AML-193 (cell line): ENCODE measurements around the gene WNT9B.

Experiments used
- DNase-seq, 2 experiments: peaks; one replicate each; lab custom pipeline; 2025; lab: John Stamatoyannopoulos, UW

The WNT9B gene

DNA sequence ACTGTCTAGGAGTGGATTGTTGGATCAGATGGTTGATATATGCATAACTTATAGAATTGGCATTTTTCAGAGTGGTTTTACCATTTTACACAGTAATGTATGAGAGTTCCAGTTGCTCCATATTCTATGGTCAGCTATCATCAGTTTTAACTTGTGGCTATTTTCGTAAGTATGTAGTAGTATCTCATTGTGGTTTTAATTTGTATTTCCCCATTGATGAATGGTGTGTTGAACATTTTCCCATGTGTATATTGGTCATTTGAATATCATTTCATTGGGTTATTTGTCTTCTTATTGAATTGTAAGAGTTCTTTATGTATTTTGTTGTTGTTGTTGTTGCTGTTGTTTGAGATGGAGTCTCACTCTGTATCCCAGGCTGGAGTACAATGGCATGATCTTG lies 6.2 kb downstream of the WNT9B start:
- DNase-seq = no peak

GRCh38 chr17:46859996-46860395 lies 8.6 kb downstream of the WNT9B start:
- no peak for DNase-seq

- no peak for DNase-seq
Observed at GRCh38 chr17:46862949-46863348, 11.6 kb downstream of the WNT9B start.

DNA sequence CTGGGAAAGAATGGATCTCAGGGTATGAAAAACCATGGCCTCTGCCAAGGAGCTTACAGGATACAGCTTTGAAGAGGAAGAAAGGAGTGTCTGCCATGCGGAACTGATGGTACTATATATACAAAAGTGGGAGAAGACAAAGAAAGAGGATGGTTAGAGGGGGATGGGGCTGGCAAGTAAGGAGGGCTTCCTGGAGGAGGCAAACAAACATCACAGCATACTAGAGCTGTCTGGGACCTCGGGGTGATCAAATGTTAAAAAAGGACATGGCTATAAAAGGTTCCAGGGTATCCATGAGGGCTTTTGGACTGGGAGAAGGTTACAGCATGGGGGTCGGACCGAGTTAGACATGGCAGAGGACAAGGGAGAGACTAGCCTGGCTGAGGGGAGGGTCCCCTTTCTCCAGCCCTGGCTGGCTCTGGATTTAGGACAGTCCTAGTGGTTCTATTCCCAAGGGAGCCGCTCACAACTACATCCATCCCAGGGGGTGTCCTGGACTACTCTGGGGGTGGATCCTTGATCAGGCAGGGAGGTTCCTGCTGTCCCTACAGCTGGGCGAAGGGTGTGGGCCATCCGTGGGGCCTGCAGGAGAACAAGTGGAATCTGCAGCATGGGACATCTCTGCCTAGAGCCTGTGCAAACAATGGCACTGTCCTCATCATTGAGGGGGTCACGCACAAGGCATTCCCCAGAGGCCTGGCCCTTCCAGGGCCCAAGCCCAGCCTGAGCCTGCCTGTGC lies 12.2 kb downstream of the WNT9B start:
- no peak for DNase-seq

DNA sequence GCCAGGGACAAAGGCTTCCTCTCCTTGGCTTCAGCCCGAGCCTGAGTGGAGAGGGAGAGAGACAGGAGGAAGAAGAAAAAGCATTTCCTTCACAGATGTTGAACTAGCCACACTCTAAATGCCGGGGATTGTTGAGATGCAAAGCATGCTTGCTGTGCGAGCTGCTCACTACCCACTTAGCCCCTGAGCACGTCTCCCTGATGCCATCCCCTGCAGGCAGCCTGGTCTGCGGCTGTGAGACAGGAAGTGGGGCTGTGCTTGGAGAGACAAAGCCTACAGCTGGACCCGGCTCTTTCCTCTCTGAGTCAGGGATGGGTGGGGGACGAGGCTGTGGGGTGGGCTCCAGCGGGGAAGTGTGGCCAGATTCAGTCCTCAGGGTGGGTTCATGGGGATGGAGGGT lies 13.7 kb downstream of the WNT9B start:
- no peak for DNase-seq

DNA sequence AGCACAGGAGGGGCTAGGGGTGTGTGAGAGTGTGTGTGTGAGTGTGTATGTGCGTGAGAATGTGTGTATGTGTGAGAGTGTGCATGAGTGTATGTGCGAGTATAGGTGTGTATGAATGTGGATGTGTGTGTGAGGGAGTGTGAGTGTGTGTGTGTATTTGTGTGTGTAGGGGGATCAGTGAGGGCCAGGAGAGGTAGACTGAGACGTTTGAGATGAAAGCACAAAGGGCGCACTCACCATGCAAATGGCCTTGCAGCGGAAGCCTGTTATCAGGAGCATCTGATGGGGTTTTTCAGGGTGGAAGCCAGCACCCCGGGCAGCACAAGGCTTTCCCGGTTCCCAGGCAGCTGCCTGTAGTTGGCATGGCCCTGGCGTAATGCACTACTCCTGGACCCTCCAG lies 14.9 kb downstream of the WNT9B start:
- no peak for DNase-seq

DNA sequence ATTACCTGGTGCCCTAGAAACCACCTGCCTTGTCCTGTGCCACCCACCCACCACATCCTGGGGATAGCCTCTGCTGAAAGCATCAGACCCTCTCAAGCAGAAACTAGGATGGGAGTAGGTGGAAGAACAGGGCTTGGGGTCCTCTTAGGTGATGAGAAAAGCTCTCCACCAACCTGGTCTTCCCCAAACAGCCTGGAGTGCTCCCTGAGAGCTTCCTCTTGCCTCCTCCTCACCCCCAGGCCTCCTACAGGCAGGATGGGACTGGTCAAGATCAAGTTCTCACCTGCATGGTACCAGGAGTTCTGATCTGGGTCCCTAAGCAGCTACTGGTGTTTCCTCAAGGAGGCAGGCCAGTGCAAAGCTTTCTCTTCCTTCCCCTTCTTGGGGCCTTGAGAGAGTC lies 15.4 kb downstream of the WNT9B start:
- no peak for DNase-seq

DNA sequence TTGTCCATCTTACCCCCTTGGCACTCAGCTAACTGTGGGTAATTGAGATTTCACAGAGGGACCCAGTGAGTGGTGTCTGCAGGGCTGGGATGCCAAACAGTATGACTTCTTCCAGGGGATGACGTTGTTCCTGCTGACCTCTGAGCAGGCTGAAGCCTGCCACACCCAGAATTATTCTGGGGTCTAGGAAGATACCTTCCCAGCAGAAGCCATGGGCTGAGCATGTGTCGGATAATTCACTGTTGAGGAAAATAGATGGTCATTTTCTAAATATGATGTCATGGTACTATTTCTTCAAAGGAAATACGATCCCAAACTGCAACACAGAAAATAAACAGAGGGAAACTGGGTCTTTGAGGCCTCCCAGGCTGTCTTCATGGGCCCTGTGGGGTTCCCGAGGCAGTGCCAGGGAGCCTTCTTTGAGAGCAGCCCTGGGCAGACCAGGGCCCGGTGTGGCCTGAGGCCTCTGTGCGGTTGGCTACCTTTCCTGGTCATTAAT lies 17.4 kb downstream of the WNT9B start:
- no peak for DNase-seq

DNA sequence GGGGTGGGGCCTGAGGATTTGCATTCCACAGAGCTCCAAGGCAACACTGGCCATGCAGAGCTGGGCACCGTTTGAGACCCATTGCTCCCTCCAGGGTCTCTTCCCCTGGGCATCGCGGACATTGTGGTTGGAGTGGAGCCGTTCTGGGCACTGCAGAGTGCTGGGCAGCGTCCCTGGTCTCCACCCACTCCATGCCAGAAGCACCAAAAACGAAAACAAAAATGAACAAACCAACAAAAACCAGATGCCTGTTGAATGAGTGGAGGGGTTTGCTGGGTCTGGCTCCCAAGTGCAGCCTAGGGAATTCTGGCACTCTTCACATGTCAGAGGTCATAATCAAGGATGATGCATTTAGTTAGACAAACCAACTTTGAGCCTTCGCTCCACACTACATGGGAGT lies 17.9 kb downstream of the WNT9B start:
- no peak for DNase-seq

- DNase-seq = no peak
Observed at GRCh38 chr17:46869975-46870803, 18.8 kb downstream of the WNT9B start.

- DNase-seq = no peak
Observed at GRCh38 chr17:46872421-46872820, 21.0 kb downstream of the WNT9B start.

- no peak for DNase-seq
Observed at GRCh38 chr17:46873941-46874645, 22.7 kb downstream of the WNT9B start.

GRCh38 chr17:46874906-46875305 lies 23.5 kb downstream of the WNT9B start:
- no peak for DNase-seq

DNA sequence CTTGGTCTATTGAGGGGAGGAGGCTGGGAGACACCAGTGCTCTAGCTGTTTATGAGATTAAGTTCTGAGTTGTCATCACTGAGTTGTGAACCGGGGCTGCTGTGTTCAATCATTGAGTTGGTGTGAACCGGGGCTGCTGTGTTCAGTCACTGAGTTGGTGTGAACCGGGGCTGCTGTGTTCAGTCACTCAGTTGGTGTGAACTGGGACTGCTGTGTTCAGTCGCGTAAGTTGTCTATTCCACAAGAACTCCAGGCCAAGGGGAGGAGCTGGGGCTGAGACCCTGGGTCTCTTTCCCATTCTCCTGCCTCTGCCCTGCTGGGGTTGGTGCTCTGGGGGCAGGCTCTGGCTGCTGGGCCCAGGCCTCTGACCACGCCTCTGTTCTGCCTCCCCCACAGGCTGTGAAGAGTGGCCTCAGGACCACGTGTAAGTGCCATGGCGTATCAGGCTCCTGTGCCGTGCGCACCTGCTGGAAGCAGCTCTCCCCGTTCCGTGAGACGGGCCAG lies 24.5 kb downstream of the WNT9B start:
- DNase-seq = no peak

GRCh38 chr17:46876353-46876887 lies 25.0 kb downstream of the WNT9B start:
- DNase-seq = no peak

- DNase-seq = no peak
Observed at GRCh38 chr17:46876926-46877325, 25.5 kb downstream of the WNT9B start.

DNA sequence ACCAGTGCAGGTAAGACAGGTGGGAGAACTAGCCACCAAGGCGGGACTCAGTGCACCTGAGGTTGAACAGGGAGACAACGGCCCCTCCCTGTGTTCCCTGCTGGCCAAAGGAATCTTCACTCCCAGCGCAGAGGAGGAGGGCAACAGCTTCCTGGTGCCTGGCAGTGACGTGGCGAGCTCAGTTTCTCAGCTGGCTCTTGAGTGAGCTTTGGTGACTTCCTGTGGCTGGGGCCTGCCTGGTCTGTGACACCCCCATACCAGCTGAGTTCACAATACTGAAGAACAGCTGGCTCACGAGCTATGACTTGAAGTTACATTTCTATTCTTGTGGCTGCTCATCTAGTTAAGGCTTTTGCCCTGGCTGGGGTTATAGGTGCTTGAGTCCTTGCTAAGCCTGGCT lies 26.1 kb downstream of the WNT9B start:
- no peak for DNase-seq

DNA sequence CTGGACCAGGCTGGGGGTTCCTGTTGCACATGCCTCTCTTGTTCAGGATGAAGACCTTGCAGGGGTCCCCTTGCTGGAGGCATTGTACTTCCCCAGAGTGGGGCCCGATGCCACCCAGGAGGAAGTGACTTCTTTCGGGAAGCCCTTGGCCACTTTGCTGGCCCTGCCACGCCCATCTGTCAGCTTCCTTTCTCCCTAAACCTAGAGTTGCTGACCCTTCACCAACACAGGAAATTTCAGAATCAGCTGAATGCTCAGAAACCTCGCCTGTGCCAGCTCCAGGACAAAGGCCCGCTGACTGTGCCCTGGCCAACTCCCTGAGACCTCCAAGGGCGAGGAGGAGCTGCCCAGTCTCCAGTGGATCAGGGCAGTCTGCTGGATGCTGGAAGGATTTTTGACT lies 26.7 kb downstream of the WNT9B start:
- no peak for DNase-seq

GRCh38 chr17:46879101-46879500 lies 27.7 kb downstream of the WNT9B start:
- DNase-seq = no peak

- DNase-seq = no peak
Observed at GRCh38 chr17:46881015-46881414, 29.6 kb downstream of the WNT9B start.

- DNase-seq = no peak
Observed at GRCh38 chr17:46882666-46883065, 31.3 kb downstream of the WNT9B start.

- no peak for DNase-seq
Observed at GRCh38 chr17:46883871-46884520, 32.6 kb downstream of the WNT9B start.
